ENCODE measurements around the gene COX10.
"Not testable (repeated sequence)": the region's sequence is repeated elsewhere in the genome, so short reads cannot be mapped to it uniquely, and the experiment has no call there.

Gene COX10

DNA sequence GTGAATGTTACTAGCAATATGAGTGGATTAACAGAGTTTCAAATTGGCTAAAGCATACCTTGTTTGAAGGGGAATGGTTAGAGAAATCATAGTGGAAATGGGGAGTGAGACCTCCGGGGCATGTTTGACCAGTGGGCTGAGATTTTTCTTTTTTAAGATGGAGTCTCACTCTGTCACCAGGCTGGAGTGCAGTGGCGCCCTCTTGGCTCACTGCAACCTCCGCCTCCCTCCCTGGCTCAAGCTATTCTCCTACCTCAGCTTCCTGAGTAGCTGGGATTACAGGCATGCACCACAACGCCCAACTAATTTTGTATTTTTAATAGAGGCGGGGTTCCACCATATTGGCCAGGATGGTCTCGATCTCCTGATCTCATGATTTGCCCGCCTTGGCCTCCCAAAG, 157.7 kb downstream of the COX10 start:
- DNase-seq (ENCODE audit: extremely low spot score): no peak
- TF ChIP-seq, protein P1, sequence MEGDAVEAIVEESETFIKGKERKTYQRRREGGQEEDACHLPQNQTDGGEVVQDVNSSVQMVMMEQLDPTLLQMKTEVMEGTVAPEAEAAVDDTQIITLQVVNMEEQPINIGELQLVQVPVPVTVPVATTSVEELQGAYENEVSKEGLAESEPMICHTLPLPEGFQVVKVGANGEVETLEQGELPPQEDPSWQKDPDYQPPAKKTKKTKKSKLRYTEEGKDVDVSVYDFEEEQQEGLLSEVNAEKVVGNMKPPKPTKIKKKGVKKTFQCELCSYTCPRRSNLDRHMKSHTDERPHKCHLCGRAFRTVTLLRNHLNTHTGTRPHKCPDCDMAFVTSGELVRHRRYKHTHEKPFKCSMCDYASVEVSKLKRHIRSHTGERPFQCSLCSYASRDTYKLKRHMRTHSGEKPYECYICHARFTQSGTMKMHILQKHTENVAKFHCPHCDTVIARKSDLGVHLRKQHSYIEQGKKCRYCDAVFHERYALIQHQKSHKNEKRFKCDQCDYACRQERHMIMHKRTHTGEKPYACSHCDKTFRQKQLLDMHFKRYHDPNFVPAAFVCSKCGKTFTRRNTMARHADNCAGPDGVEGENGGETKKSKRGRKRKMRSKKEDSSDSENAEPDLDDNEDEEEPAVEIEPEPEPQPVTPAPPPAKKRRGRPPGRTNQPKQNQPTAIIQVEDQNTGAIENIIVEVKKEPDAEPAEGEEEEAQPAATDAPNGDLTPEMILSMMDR (IDR thresholded peaks at IDR 0.05; ENCODE audit: control extremely low read depth, extremely low read depth, low read depth, missing control alignments): no peak
- POLR2A ChIA-PET: no interaction called here
- CTCF ChIA-PET: interaction anchor here (1.6 kb wide), 1 partner anchor 12 kb away, joined by 3 read pairs; no protein-coding TSS in a partner anchor

GRCh38 chr17:14228903-14229302, 159.6 kb downstream of the COX10 start:
- ChIA-PET POLR2A (no interaction called here), CTCF (no interaction called here)
- DNase-seq (ENCODE audit: extremely low spot score): no peak
- TF ChIP-seq, protein P1 (IDR thresholded peaks at IDR 0.05; ENCODE audit: control extremely low read depth, extremely low read depth, low read depth, missing control alignments): no peak

DNA sequence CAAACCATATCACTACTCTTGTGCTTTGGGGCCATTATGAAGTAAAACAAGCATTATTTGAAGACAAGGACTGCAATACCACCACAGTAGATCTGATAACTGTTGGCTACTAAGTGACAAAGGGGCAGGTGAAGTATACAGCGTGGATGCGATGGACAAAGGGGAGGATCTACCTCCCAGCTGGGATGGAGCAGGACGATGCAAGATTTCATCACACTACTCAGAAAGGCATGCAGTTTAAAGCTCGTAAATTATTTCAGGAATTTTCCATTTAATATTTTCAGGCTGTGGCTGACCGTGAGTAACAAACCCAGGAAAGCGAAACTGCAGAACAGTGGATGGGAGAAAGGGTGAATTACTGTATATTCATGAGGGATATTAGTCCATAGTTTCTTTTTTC, 161.9 kb downstream of the COX10 start:
- CTCF ChIA-PET; DNase-seq (ENCODE audit: extremely low spot score); POLR2A ChIA-PET: not testable (repeated sequence)

DNA sequence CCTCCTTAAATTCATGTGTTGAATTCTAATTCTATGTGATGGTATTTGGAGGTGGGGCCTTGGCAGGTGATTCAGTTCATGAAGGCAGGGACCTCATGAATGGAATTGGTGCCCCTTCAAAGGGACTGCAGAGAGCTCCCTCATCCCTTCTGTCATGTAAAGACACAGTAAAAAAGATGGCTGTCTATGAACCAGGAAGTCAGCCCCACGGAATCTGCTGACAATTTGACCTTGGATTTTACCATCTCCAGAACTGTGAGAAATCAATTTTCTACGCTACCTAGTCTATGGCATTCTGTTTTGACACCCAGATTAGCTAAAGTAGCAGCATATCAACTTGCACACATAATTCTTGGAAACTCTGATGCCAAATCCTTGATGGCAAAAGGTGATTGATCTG, 165.7 kb downstream of the COX10 start:
- CTCF ChIA-PET; POLR2A ChIA-PET; DNase-seq (ENCODE audit: extremely low spot score): not testable (repeated sequence)

GRCh38 chr17:14236032-14236431, 166.7 kb downstream of the COX10 start:
- CTCF ChIA-PET; POLR2A ChIA-PET; DNase-seq (ENCODE audit: extremely low spot score): not testable (repeated sequence)

GRCh38 chr17:14236762-14237161, 167.5 kb downstream of the COX10 start, which contains the start of gene CDRT15:
Gene CDRT15, minus strand, starts transcription at chr17:14236862. Its CDS starts 29 bp downstream, at chr17:14236833.
- POLR2A ChIA-PET, CTCF ChIA-PET: not testable (repeated sequence)

DNA sequence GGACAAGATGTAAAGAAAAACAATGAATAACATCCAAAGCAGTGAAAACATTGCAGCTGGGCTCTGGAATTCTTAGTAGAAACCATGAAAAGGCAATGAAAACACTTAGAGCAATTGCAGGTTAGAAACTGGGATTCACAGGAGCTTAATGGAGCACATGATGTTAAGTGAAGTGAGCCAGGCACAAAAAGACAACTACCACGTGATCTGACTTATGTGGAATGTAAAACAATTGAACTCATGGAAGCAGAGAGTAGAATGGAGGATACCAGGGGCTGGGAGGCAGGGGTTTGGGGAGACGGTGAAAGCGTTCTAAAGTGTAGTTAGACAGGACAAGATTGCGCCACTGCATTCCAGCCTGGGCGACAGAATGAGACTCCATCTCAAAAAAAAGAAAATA, 170.0 kb downstream of the COX10 start:
- POLR2A ChIA-PET; CTCF ChIA-PET; DNase-seq (ENCODE audit: extremely low spot score): not testable (repeated sequence)

More at GRCh38 chr17:14236762-14237161, 167.5 kb downstream of the COX10 start, which contains the start of gene CDRT15:
- DNase-seq (ENCODE audit: extremely low spot score): not testable (repeated sequence)

GRCh38 chr17:14245002-14245401, 175.7 kb downstream of the COX10 start:
- TF ChIP-seq, protein P1 (IDR thresholded peaks at IDR 0.05; ENCODE audit: control extremely low read depth, extremely low read depth, low read depth, missing control alignments): no peak
- ChIA-PET POLR2A (no interaction called here), CTCF (interaction anchor here (1.0 kb wide), 1 partner anchor 10 kb away, joined by 3 read pairs; no protein-coding TSS in a partner anchor)
- no peak for DNase-seq (ENCODE audit: extremely low spot score)

DNA sequence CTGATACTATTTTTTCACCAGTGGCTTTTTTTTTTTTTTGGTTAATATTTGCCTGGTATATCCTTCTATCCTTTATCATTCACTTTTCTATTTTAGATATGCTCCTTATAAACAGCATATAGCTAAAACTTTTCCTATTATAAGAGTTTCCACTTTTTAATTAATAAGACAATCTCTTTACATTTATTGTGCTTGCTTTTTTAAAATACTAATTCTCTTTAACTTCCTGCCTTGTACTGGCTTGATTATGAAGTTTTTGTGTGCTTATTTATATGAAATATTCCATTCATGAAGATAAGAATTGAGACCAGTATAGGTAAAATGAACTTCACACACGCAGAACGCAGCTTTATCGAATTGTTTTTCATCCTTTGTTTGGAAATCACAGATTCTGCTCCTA, 176.3 kb downstream of the COX10 start:
- TF ChIP-seq, protein P1 (IDR thresholded peaks at IDR 0.05; ENCODE audit: control extremely low read depth, extremely low read depth, low read depth, missing control alignments): no peak
- ChIA-PET POLR2A (no interaction called here), CTCF (interaction anchor here (0.8 kb wide), 1 partner anchor 19 kb away, joined by 3 read pairs; no protein-coding TSS in a partner anchor)
- no peak for DNase-seq (ENCODE audit: extremely low spot score)
